Breast epithelium (tissue), 4 donors: ENCODE data around the gene ZNF180. TPM values are rescaled to one million over a fixed set of nuclear protein-coding genes. Genes with fewer than 3 reads are reported as not detected.

Experiments
- DNase-seq, 2 donors: peaks; one replicate each; pipeline ENCODE4 v3.0.0-alpha.2; 2019; ENCODE audit warnings: low spot score in 2 of 2
- H3K27ac ChIP-seq, 2 donors: fragments of 200-600 bp; sonication (generic) in 1 of 2; one replicate each; pipeline ENCODE4 v1.5.1; 2016 to 2019; ENCODE audit warnings: mild to moderate bottlenecking in 1 of 2
- H3K27me3 ChIP-seq, 2 donors: fragments of 200-600 bp; sonication (generic) in 1 of 2; one replicate each; pipeline versions ENCODE4 v1.5.1 to v1.6.0; 2017 to 2019; ENCODE audit warnings: control low read depth in 1 of 2, mild to moderate bottlenecking in 1 of 2
- H3K36me3 ChIP-seq: fragments of 200-600 bp; one replicate; pipeline ENCODE4 v1.5.1; 2019
- H3K4me1 ChIP-seq, 2 donors: fragments of 200-600 bp; sonication (generic); one replicate each; pipeline ENCODE4 v1.5.1; 2016 to 2019; ENCODE audit warnings: control low read depth in 1 of 2
- H3K4me3 ChIP-seq, 3 donors: fragments of 200-600 bp; sonication (generic); 1 replicate in 2 of 3; 2 replicates in 1 of 3; pipeline ENCODE4 v1.5.1; 2016 to 2019; ENCODE audit warnings: mild to moderate bottlenecking in 3 of 3, moderate library complexity in 2 of 3
- H3K9me3 ChIP-seq, 2 donors: fragments of 200-600 bp; sonication (generic) in 1 of 2; one replicate each; pipeline ENCODE4 v1.5.1; 2016 to 2019; ENCODE audit warnings: control low read depth in 1 of 2
- CTCF ChIP-seq, 3 donors: fragments of 450-650 bp; IDR thresholded peaks; one replicate each; pipeline ENCODE4 v1.5.1; 2016 to 2017; ENCODE audit warnings: antibody characterized with exemption in 3 of 3, mild to moderate bottlenecking in 3 of 3, moderate library complexity in 3 of 3
- POLR2A ChIP-seq: fragments of 450-650 bp; IDR thresholded peaks from one replicate; pipeline ENCODE4 v1.6.1; 2016; ENCODE audit warnings: antibody characterized with exemption, mild to moderate bottlenecking, moderate library complexity
- POLR2AphosphoS5 ChIP-seq, 3 donors: sonication (generic); formaldehyde crosslinking; IDR thresholded peaks; one replicate each; pipeline ENCODE4 v1.6.1; 2017; ENCODE audit warnings: antibody characterized with exemption in 3 of 3
- intact Hi-C: fragments of 100-400 bp; cut with DNase I; formaldehyde crosslinking; loops from one replicate; pipeline ENCODE4 v1.15.1; 2023; ENCODE audit warnings: low total_unique reads
- total RNA-seq, 3 donors: library from RNA; depleted of rRNA; stranded (reverse); fragments of >200 nt; gene quantifications; one replicate each; pipeline ENCODE4 v1.1.0, GENCODE V29; 2016

Gene ZNF180
- total RNA-seq, 3 donors from 2014 or later: 9.0 to 28.5 (median 9.8) TPM

DNA sequence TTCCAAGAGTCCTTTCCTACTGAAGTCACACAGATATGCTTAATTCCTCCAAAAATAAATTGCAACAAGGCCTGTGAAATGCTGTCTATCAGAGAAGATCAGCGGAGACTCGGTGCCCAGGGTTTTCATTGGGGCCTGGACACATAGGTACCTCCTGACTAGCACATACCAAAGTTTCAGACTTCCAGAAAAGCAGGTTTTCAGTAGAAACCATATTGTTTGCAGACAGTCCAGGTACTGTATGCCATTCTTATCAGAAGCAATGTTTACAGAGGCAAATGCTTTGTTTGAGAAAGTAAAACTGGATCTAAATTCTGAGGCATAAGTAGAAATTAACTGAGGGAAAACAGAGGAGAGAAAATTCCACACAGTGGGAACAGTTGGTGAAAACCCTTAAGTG, 64.9 kb downstream of the ZNF180 start:
- Histone ChIP-seq H3K9me3 (peaks cover 55 to 98% of the 10 kb centered on the region in 2 donors), H3K4me1 (no peaks in the 10 kb centered on the region), H3K4me3 (no peak overlapping the region), H3K27me3 (no peaks in the 10 kb centered on the region), H3K36me3 (peaks cover 13% of the 10 kb centered on the region), H3K27ac (no peak overlapping the region)
- intact Hi-C loops: no loop called here
- no peak for DNase-seq
- TF ChIP-seq POLR2A: no peak
- TF ChIP-seq CTCF (IDR thresholded peaks at IDR 0.05): no peak
- TF ChIP-seq POLR2AphosphoS5 (IDR thresholded peaks at IDR 0.05): no peak

GRCh38 chr19:44430956-44431355, 69.4 kb downstream of the ZNF180 start:
- H3K27ac ChIP-seq: no peak overlapping the region
- H3K4me3 ChIP-seq: no peak overlapping the region
- peaks cover 78 to 100% of the 10 kb centered on the region in 2 donors for H3K9me3 ChIP-seq
- peaks cover 13% of the 10 kb centered on the region for H3K36me3 ChIP-seq
- intact Hi-C loops: no loop called here
- TF ChIP-seq POLR2A (no peak), POLR2AphosphoS5 (IDR thresholded peaks at IDR 0.05) (no peak), CTCF (IDR thresholded peaks at IDR 0.05) (no peak)
- no peak for DNase-seq
- no peaks in the 10 kb centered on the region for H3K4me1 ChIP-seq
- H3K27me3 ChIP-seq: no peaks in the 10 kb centered on the region

Other genes with a start within 250 kb of the ZNF180 start
- 1 to 10 TPM in 2 of 3 donors, under 1 TPM in 1; 0.32 to 2.5 (median 1.3) TPM for gene ZNF233, start 240.6 kb downstream of the ZNF180 start, total RNA-seq
- gene ZNF235, start 195.5 kb downstream of the ZNF180 start, total RNA-seq: 10 to 100 TPM in 2 of 3 donors, 1 to 10 TPM in 1; 4.6 to 16.0 (median 10.5) TPM
- gene ZNF112, start 143.8 kb downstream of the ZNF180 start, total RNA-seq: 10 to 100 TPM in 2 of 3 donors, 1 to 10 TPM in 1; 3.8 to 13.0 (median 10.5) TPM
- 1 to 10 TPM; 1.6 to 7.3 (median 3.6) TPM for gene ZNF285, start 98.9 kb downstream of the ZNF180 start, total RNA-seq
- 10 to 100 TPM in 1 of 3 donors, 1 to 10 TPM in 2; 1.3 to 13.5 (median 3.6) TPM for gene ZNF229, start 52.0 kb downstream of the ZNF180 start, total RNA-seq
- gene CEACAM20, start 29.2 kb upstream of the ZNF180 start, total RNA-seq: under 1 TPM in 1 of 3 donors, not detected in 2; 0.33 TPM
- not detected for gene IGSF23, start 113.0 kb upstream of the ZNF180 start, total RNA-seq
- gene PVR, start 143.4 kb upstream of the ZNF180 start, total RNA-seq: 10 to 100 TPM in 2 of 3 donors, 1 to 10 TPM in 1; 8.5 to 30.2 (median 22.0) TPM
- gene CEACAM19, start 171.0 kb upstream of the ZNF180 start, total RNA-seq: 1 to 10 TPM in 2 of 3 donors, under 1 TPM in 1; 0.96 to 5.3 (median 4.9) TPM
- not detected for gene CEACAM16, start 198.6 kb upstream of the ZNF180 start, total RNA-seq
- 10 to 100 TPM in 2 of 3 donors, 1 to 10 TPM in 1; 4.3 to 37.6 (median 34.4) TPM for gene BCL3, start 248.2 kb upstream of the ZNF180 start, total RNA-seq